Choroid plexus epithelial cell (primary cell): ENCODE measurements around the gene KRTAP19-3.

Experiments used
- DNase-seq: peaks from one replicate; pipeline ENCODE4 v3.0.0-alpha.2; 2010; ENCODE audit warnings: low read depth
- H3K4me3 ChIP-seq: 2 replicates; pipeline ENCODE4 v1.5.1; 2011; ENCODE audit warnings: low read depth, mild to moderate bottlenecking, control low read depth, low read length, moderate library complexity
- TF ChIP-seq, protein P1 (sequence below): conservative IDR thresholded peaks from 2 replicates; pipeline ENCODE4 v1.5.1; 2011; ENCODE audit warnings: low read depth, mild to moderate bottlenecking, control low read depth, inconsistent platforms, low read length, moderate library complexity

The KRTAP19-3 gene

DNA sequence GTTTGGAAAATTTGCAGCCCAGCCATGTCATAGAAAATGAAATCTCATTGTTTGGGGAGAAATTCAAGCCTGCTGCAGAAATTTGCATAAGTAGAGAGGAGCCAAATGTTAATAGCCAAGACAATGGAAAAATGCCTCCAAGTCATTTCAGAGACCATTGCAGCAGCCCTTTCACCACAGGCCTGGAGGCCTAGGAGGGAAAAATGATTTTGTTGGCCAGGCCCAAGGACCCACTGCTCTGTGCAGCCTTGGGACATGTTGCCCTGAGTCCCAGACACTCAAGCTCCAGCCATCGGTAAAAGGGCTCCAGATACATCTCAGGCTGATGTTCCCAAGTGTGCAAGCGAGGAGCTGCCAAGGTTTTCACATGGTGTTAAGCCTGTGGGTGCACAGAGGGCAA lies 5.6 kb downstream of the KRTAP19-3 start:
- no peak overlapping the region for H3K4me3 ChIP-seq
- TF ChIP-seq, protein P1, sequence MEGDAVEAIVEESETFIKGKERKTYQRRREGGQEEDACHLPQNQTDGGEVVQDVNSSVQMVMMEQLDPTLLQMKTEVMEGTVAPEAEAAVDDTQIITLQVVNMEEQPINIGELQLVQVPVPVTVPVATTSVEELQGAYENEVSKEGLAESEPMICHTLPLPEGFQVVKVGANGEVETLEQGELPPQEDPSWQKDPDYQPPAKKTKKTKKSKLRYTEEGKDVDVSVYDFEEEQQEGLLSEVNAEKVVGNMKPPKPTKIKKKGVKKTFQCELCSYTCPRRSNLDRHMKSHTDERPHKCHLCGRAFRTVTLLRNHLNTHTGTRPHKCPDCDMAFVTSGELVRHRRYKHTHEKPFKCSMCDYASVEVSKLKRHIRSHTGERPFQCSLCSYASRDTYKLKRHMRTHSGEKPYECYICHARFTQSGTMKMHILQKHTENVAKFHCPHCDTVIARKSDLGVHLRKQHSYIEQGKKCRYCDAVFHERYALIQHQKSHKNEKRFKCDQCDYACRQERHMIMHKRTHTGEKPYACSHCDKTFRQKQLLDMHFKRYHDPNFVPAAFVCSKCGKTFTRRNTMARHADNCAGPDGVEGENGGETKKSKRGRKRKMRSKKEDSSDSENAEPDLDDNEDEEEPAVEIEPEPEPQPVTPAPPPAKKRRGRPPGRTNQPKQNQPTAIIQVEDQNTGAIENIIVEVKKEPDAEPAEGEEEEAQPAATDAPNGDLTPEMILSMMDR = no peak

DNA sequence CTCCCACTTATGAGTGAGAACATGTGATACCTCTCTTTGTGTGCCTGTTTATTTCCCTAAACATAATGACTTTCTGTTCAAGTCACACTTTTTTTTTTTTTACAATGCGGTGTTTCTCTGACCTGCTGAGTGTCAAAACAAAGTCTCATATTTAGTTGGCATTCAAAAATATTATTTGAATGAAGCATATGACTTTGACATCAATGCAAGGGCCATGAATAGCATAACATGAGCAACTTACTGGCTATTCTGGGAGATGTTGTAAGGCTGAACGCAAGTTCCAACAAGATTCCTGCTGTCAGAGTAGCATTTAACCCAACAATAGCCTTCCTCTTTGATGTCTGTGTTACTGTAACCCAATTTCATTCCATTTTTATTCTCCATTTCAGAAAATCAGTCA lies 9.7 kb downstream of the KRTAP19-3 start:
- H3K4me3 ChIP-seq = no peak overlapping the region
- TF ChIP-seq, protein P1 = no peak
- no peak for DNase-seq

More for the DNA sequence above, 5.6 kb downstream of the KRTAP19-3 start:
- no peak for DNase-seq

DNA sequence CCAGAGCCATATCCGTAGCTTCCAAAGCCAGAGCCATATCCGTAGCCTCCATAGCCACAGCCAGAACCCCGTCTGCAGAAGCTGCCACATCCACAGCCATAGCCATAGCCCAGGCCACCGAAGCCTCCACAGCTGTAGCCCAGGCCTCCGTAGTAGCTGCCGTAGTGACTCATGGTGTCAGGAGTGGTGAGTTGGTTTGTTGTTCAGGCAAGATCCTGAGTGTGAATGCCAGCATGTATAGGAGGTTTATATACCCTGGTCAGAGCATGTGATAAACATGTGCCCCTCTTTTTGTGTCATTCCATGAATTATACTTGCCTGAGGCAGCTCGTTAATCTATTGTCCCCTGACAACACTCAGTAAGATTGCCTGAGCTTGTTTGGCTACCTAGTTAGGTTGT lies 11.7 kb downstream of the KRTAP19-3 start, which contains the start of gene KRTAP19-1:
TSS of gene KRTAP19-1 (minus strand) at position 223 of the 400 bp plus-strand sequence. CDS start at position 173, 50 bp downstream.
- DNase-seq = no peak
- no peak within 1 kb of the TSS for H3K4me3 ChIP-seq
- TF ChIP-seq, protein P1 = no peak

DNA sequence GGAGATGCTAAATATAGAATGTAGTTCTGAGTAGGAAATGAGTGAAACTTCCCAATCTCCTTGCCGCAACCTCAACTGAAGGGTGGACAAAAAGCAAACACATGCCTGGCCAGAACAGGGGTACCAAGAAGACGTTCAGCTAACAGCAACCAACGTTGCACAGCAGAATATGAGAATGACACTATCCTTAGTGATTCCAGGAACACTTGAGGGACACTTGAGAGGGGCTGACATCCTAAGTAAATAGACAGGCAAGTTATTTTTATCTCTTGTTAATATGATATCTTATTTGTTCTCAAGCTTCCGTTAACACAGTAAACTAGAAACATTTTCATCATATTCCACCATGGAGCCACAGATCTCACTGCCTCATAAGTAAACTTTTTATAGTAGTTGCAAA lies 12.6 kb downstream of the KRTAP19-3 start:
- TF ChIP-seq, protein P1 = no peak
- H3K4me3 ChIP-seq = no peak overlapping the region
- no peak for DNase-seq

DNA sequence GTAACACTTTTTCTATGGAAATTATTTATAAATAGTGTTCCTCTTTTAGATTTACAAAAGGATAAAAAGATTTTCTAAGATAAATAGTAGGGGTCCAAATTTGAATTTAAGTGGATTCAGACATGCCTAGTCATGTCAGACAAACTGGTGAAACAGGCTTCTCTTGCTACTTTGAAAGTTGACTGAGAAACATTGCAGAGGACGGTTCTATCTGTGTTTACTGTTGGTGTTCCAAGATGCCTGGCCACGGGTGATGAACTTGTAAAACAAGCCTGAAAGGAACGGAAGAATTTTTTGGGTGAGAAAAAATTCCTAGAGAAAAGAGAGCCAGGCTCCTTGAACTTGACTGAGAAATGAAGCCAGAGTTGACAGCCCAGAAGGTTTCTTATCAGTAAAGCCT lies 13.8 kb downstream of the KRTAP19-3 start:
- TF ChIP-seq, protein P1 = no peak
- DNase-seq = no peak

DNA sequence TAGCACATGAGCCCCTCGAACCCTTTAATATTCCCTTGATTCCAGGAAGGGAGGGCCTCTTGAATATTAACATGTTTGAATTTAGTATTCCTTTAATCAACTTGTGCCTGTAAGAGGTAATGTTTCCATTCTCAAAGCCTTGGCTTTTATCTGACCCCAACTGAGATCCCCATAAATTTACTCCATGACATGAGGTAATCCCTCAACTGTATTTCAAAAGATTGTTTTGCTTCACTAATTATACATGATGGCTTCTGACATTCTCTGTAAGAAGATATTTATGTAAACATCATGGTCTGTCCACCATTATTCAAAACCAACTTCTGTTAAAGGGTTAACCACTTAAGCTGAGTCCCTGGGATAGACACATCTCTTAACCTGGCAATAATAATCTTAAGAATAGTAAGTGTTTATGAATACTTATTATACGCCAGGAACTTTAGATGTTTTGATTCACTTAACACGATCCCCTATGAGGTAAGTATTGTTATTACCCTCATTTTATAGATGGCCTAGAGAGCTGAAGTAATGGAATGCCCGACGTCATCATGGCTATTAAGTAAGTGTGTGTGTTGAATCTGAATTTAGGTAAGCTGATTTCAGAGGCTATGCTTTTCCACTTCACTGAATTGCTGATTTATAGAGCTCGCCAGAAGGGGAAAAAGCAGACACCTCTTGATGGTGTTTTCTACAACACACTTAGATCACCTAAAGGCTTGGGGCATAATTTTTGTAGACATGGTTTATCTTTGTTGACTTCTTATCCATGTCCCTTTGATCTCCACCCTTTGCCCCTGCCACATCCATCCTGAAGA lies 22.7 kb downstream of the KRTAP19-3 start:
- TF ChIP-seq, protein P1 = no peak
- no peak for DNase-seq
- H3K4me3 ChIP-seq = no peak overlapping the region

More for the DNA sequence above, 13.8 kb downstream of the KRTAP19-3 start:
- H3K4me3 ChIP-seq = no peak overlapping the region

DNA sequence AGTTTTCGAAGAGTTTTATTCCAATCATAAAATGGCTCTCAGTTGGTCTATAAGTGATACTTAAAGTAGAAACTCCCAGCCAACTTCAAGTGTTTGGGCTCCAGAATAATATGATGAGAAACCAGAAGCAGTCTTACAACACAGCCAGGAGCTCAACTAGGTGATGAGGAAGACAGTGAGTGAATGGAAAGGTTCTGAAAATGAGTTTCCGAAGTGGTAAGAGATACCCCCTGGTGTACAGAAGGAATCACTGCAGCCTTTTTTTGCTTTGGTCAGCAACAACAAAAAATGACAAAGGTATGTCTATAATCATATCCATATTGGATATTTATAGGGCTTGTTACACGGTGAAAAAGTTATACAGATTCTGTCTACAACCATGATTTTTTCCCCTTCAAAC lies 28.1 kb downstream of the KRTAP19-3 start:
- H3K4me3 ChIP-seq = no peak overlapping the region
- peak; percentile 14 for DNase-seq
- TF ChIP-seq, protein P1 = peak; percentile 56
